Measurements from ENCODE around the gene AIRE.
A peak's percentile ranks its signal among the peaks of the same experiment; 100 is the strongest.
"Not testable (repeated sequence)": the region's sequence is repeated elsewhere in the genome, so short reads cannot be mapped to it uniquely, and the experiment has no call there.

The AIRE gene

GRCh38 chr21:44338971-44339910 is 53.6 kb downstream of the AIRE start, which contains the start of gene CFAP410:
TSS of gene CFAP410 (minus strand) at chr21:44339390. CDS start at chr21:44339194, 196 bp downstream.
- peak; percentile 89 to 92 for DNase-seq

- not testable (repeated sequence) for DNase-seq
Observed at GRCh38 chr21:44341726-44342458, 56.2 kb downstream of the AIRE start.

- DNase-seq = not testable (repeated sequence)
Observed at GRCh38 chr21:44342981-44343380, 57.3 kb downstream of the AIRE start.

- DNase-seq = no peak
Observed at GRCh38 chr21:44344541-44345183, 59.0 kb downstream of the AIRE start.

GRCh38 chr21:44345495-44345894 is 59.8 kb downstream of the AIRE start:
- DNase-seq = no peak

- DNase-seq = no peak
Observed at GRCh38 chr21:44347911-44348451, 62.3 kb downstream of the AIRE start.

All from stimulated activated CD4-positive, alpha-beta T cell treated with anti-CD3 and anti-CD28 coated beads, Interleukin-2, amount 100 ng/mL, for 48 hours (primary cell).